ENCODE data around the gene ANGPTL8.

- TF ChIP-seq POLR2A (IDR thresholded peaks at IDR 0.05): no peak
- no peak for TF ChIP-seq CTCF (IDR thresholded peaks at IDR 0.05 in 8 of 11, conservative IDR thresholded peaks at IDR 0.05 in 3 of 11)
These were observed 37.6 kb upstream of the ANGPTL8 start for GRCh38 chr19:11201791-11202190.
